CD14-positive monocyte (primary cell): ENCODE measurements around the gene BCL2A1. TPM values are rescaled to one million over a fixed set of nuclear protein-coding genes. Genes with fewer than 3 reads are reported as not detected.

Source experiments
- DNase-seq, 3 donors: peaks; one replicate each; pipeline ENCODE4 v3.0.0-alpha.2; 2011 to 2022
- H2AFZ ChIP-seq: 2 replicates; pipeline ENCODE4 v1.6.0; 2012; ENCODE audit warnings: mild to moderate bottlenecking, low read depth, low read length, inconsistent platforms; ENCODE audit not compliant: insufficient read depth, poor library complexity, severe bottlenecking
- H3K27ac ChIP-seq, 2 donors: 1 replicate in 1 of 2; 2 replicates in 1 of 2; pipeline ENCODE4 v1.5.1; 2012 to 2013; ENCODE audit warnings: low read length in 2 of 2, control low read depth in 1 of 2, inconsistent platforms in 1 of 2, low read depth in 1 of 2, mild to moderate bottlenecking in 1 of 2
- H3K27me3 ChIP-seq, 2 donors: one replicate each; pipeline versions ENCODE4 v1.6.0 to v1.6.1; 2011 to 2013; ENCODE audit warnings: low read length in 2 of 2; ENCODE audit not compliant: control insufficient read depth in 2 of 2, insufficient read depth in 2 of 2
- H3K36me3 ChIP-seq, 2 donors: replicated peaks in 1 of 2; 1 replicate in 1 of 2; 2 replicates in 1 of 2; pipeline versions ENCODE4 v1.5.1 to v1.6.1; 2012 to 2013; ENCODE audit warnings: low read length in 2 of 2, control low read depth in 1 of 2, inconsistent platforms in 1 of 2, mild to moderate bottlenecking in 1 of 2; ENCODE audit not compliant: insufficient read depth in 2 of 2, control insufficient read depth in 1 of 2
- H3K4me1 ChIP-seq, 2 donors: 1 replicate in 1 of 2; 2 replicates in 1 of 2; pipeline versions ENCODE4 v1.5.1 to v1.6.1; 2012 to 2013; ENCODE audit warnings: low read length in 2 of 2, control low read depth in 1 of 2, inconsistent platforms in 1 of 2, mild to moderate bottlenecking in 1 of 2, moderate library complexity in 1 of 2; ENCODE audit not compliant: insufficient read depth in 2 of 2, control insufficient read depth in 1 of 2
- H3K4me2 ChIP-seq: replicated peaks from 2 replicates; pipeline ENCODE3; 2012; ENCODE audit warnings: low read length, moderate library complexity, mild to moderate bottlenecking; ENCODE audit not compliant: poor library complexity, severe bottlenecking; ENCODE audit errors: extremely low read depth
- H3K4me3 ChIP-seq, 3 experiments: fragments of 200-600 bp in 1 of 3; sonication (generic) in 1 of 3; replicated peaks in 1 of 3; 1 replicate in 2 of 3; 2 replicates in 1 of 3; pipeline ENCODE4 v1.5.1; 2011 to 2013; ENCODE audit warnings: low read length in 3 of 3, mild to moderate bottlenecking in 3 of 3, control low read depth in 2 of 3, low read depth in 2 of 3, inconsistent platforms in 1 of 3, moderate library complexity in 1 of 3
- H3K79me2 ChIP-seq: 2 replicates; pipeline ENCODE4 v1.6.0; 2012; ENCODE audit warnings: mild to moderate bottlenecking, control low read depth, inconsistent platforms, low read length, moderate library complexity; ENCODE audit not compliant: insufficient read depth
- H3K9ac ChIP-seq: 2 replicates; pipeline ENCODE4 v1.6.0; 2017; ENCODE audit warnings: low read length, mild to moderate bottlenecking; ENCODE audit not compliant: insufficient read depth, poor library complexity, severe bottlenecking
- H3K9me3 ChIP-seq, 2 donors: replicated peaks in 1 of 2; 1 replicate in 1 of 2; 2 replicates in 1 of 2; pipeline versions ENCODE4 v1.5.1 to v1.6.1; 2012 to 2013; ENCODE audit warnings: low read length in 2 of 2, control low read depth in 1 of 2; ENCODE audit not compliant: control insufficient read depth in 1 of 2, insufficient read depth in 1 of 2
- H4K20me1 ChIP-seq: 2 replicates; pipeline ENCODE4 v1.6.0; 2012; ENCODE audit warnings: mild to moderate bottlenecking, low read length, control low read depth, moderate library complexity; ENCODE audit not compliant: insufficient read depth
- H3K27ac Mint-ChIP-seq, 7 donors: one replicate each; pipeline ENCODE4 v1.8.0; 2020; ENCODE audit warnings: mild to moderate bottlenecking in 7 of 7, mixed read lengths in 7 of 7, moderate library complexity in 6 of 7, inconsistent platforms in 2 of 7
- H3K27me3 Mint-ChIP-seq, 3 donors: one replicate each; pipeline ENCODE4 v1.8.0; 2021 to 2022; ENCODE audit warnings: low read depth in 3 of 3, mild to moderate bottlenecking in 3 of 3, mixed read lengths in 3 of 3, moderate library complexity in 3 of 3, inconsistent platforms in 1 of 3
- H3K36me3 Mint-ChIP-seq, 2 donors: one replicate each; pipeline ENCODE4 v1.8.0; 2020; ENCODE audit warnings: mixed read lengths in 2 of 2, inconsistent platforms in 1 of 2, mild to moderate bottlenecking in 1 of 2
- H3K4me1 Mint-ChIP-seq: one replicate; pipeline ENCODE4 v1.8.0; 2020; ENCODE audit warnings: mild to moderate bottlenecking, mixed read lengths
- H3K4me3 Mint-ChIP-seq, 2 donors: one replicate each; pipeline ENCODE4 v1.8.0; 2020; ENCODE audit warnings: mild to moderate bottlenecking in 2 of 2, mixed read lengths in 2 of 2, moderate library complexity in 1 of 2
- H3K9me3 Mint-ChIP-seq, 7 donors: one replicate each; pipeline ENCODE4 v1.8.0; 2020 to 2022; ENCODE audit warnings: mixed read lengths in 7 of 7, mild to moderate bottlenecking in 6 of 7, moderate library complexity in 6 of 7, inconsistent platforms in 2 of 7
- WGBS: methylation state at CpG from one replicate; pipeline ENCODE4 v1.1.5; 2013; ENCODE audit warnings: missing lambda C conversion rate; ENCODE audit not compliant: insufficient coverage; 5-methylcytosine and 5-hydroxymethylcytosine counted together
- intact Hi-C, 2 donors: fragments of 100-400 bp; cut with micrococcal nuclease; formaldehyde crosslinking; loops; one replicate each; pipeline versions ENCODE4 v1.15.0 to v1.15.1; 2023
- polyA plus RNA-seq, 3 donors: library from polyadenylated mRNA; depleted of rRNA in 1 of 3; unstranded in 2 of 3; stranded (reverse) in 1 of 3; fragments of 300-500 nt in 2 of 3; fragments of >200 nt in 1 of 3; fragmentation: Illumina TruSeq in 2 of 3; gene quantifications; 1 replicate in 2 of 3; 2 replicates in 1 of 3; pipeline ENCODE4 v1.2.3, GENCODE V29; 2012 to 2021
- TF ChIP-seq, protein P1 (sequence below): fragments of 200-600 bp; IDR thresholded peaks from one replicate; pipeline ENCODE4 v1.8.0; 2022; ENCODE audit warnings: antibody characterized with exemption, mild to moderate bottlenecking

BCL2A1 gene
- polyA plus RNA-seq, 3 donors = 277 to 465 (median 350) TPM

GRCh38 chr15:79966634-79967297 lies 4.2 kb downstream of the BCL2A1 start:
- H3K4me1 ChIP-seq = peaks cover 47 to 57% of the 10 kb centered on the region in 2 donors
- no peaks in the 10 kb centered on the region for H3K27me3 ChIP-seq
- no peaks in the 10 kb centered on the region for H3K36me3 ChIP-seq
- peaks cover 43 to 47% of the 10 kb centered on the region in 2 donors for H3K36me3 Mint-ChIP-seq
- peak overlapping the region in 2 of 3 experiments; percentile 100 for H3K4me3 ChIP-seq
- H3K9ac ChIP-seq = no peak overlapping the region
- H3K4me3 Mint-ChIP-seq = peak overlapping the region; percentile 88 to 89
- H3K79me2 ChIP-seq = peaks cover 68% of the 10 kb centered on the region
- intact Hi-C loops = loop anchor here in 1 of 2 donors (5.0 kb wide), 1 partner anchor 44 kb away; no protein-coding TSS in a partner anchor
- TF ChIP-seq, protein P1, sequence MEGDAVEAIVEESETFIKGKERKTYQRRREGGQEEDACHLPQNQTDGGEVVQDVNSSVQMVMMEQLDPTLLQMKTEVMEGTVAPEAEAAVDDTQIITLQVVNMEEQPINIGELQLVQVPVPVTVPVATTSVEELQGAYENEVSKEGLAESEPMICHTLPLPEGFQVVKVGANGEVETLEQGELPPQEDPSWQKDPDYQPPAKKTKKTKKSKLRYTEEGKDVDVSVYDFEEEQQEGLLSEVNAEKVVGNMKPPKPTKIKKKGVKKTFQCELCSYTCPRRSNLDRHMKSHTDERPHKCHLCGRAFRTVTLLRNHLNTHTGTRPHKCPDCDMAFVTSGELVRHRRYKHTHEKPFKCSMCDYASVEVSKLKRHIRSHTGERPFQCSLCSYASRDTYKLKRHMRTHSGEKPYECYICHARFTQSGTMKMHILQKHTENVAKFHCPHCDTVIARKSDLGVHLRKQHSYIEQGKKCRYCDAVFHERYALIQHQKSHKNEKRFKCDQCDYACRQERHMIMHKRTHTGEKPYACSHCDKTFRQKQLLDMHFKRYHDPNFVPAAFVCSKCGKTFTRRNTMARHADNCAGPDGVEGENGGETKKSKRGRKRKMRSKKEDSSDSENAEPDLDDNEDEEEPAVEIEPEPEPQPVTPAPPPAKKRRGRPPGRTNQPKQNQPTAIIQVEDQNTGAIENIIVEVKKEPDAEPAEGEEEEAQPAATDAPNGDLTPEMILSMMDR = no peak
- H3K27me3 Mint-ChIP-seq = no peaks in the 10 kb centered on the region
- peaks cover 0 to 13% (median 2%) of the 10 kb centered on the region in 7 donors for H3K9me3 Mint-ChIP-seq
- WGBS = 44% methylated on average over 4 of the region's 7 CpGs
- peak overlapping the region in 1 of 2 donors; percentile 51 for H3K27ac ChIP-seq
- H2AFZ ChIP-seq = no peak overlapping the region
- H3K4me1 Mint-ChIP-seq = peaks cover 60% of the 10 kb centered on the region
- H4K20me1 ChIP-seq = peaks cover 71% of the 10 kb centered on the region
- H3K9me3 ChIP-seq = peaks cover 0 to 3% of the 10 kb centered on the region in 2 donors
- peak in 2 of 3 donors; percentile 41 for DNase-seq
- peak overlapping the region; percentile 88 for H3K4me2 ChIP-seq
- peak overlapping the region; percentile 81 to 97 (median 91) for H3K27ac Mint-ChIP-seq

GRCh38 chr15:79965846-79966630 lies 5.0 kb downstream of the BCL2A1 start:
- peak overlapping the region in 1 of 2 donors; percentile 51 for H3K27ac ChIP-seq
- peak in 2 of 3 donors; percentile 55 to 94 for DNase-seq
- H4K20me1 ChIP-seq = peaks cover 71% of the 10 kb centered on the region
- H2AFZ ChIP-seq = no peak overlapping the region
- H3K27me3 ChIP-seq = no peaks in the 10 kb centered on the region
- no peaks in the 10 kb centered on the region for H3K36me3 ChIP-seq
- H3K27ac Mint-ChIP-seq = peak overlapping the region; percentile 81 to 97 (median 91)
- peaks cover 0 to 3% of the 10 kb centered on the region in 2 donors for H3K9me3 ChIP-seq
- H3K4me3 ChIP-seq = peak overlapping the region in 1 of 3 experiments; percentile 100
- intact Hi-C loops = loop anchor here in 1 of 2 donors (5.0 kb wide), 1 partner anchor 44 kb away; no protein-coding TSS in a partner anchor
- H3K4me3 Mint-ChIP-seq = peak overlapping the region; percentile 67 to 89
- H3K4me1 Mint-ChIP-seq = peaks cover 56% of the 10 kb centered on the region
- H3K36me3 Mint-ChIP-seq = peaks cover 43 to 47% of the 10 kb centered on the region in 2 donors
- TF ChIP-seq, protein P1 = no peak
- H3K27me3 Mint-ChIP-seq = no peaks in the 10 kb centered on the region
- no peak overlapping the region for H3K9ac ChIP-seq
- H3K4me1 ChIP-seq = peaks cover 48 to 59% of the 10 kb centered on the region in 2 donors
- peak overlapping the region; percentile 88 for H3K4me2 ChIP-seq
- peaks cover 71% of the 10 kb centered on the region for H3K79me2 ChIP-seq
- peaks cover 0 to 13% (median 2%) of the 10 kb centered on the region in 7 donors for H3K9me3 Mint-ChIP-seq
- WGBS = no CpG with 5 or more reads among the region's 4 CpGs
